Testis (tissue), 2 donors: ENCODE measurements around the gene RHO.

Experiments
- POLR2A ChIP-seq: fragments of 450-650 bp; IDR thresholded peaks from one replicate; pipeline ENCODE4 v1.6.1; 2017; ENCODE audit warnings: antibody characterized with exemption, mild to moderate bottlenecking, moderate library complexity
- TF ChIP-seq, protein P1 (sequence below), 3 experiments: fragments of 450-650 bp in 2 of 3; fragments of 200-600 bp in 1 of 3; sonication (generic) in 1 of 3; IDR thresholded peaks; one replicate each; pipeline ENCODE4 v1.5.1; 2016 to 2019; ENCODE audit warnings: antibody characterized with exemption in 3 of 3, mild to moderate bottlenecking in 2 of 3, moderate library complexity in 1 of 3

DNA sequence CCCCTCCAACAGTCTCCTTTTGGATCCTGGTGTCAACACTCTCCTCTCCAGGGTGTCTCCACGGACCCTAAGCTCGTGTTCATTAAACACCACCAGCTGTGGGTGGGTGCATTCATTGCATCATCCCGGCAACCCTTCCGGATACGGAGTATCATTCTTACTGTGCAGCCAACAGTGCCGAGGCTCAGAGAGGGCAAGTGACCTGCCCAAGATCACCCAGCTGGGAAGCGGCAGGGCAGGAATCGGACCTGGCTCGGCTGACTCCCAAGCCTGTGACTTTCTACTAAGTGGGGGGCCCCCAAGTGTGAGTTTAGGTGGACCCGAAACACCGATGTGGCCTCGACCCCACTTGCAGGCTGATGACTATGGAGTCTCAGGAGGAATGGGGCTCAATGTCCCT, 34.9 kb downstream of the RHO start:
- TF ChIP-seq POLR2A, result no peak
- TF ChIP-seq, protein P1, sequence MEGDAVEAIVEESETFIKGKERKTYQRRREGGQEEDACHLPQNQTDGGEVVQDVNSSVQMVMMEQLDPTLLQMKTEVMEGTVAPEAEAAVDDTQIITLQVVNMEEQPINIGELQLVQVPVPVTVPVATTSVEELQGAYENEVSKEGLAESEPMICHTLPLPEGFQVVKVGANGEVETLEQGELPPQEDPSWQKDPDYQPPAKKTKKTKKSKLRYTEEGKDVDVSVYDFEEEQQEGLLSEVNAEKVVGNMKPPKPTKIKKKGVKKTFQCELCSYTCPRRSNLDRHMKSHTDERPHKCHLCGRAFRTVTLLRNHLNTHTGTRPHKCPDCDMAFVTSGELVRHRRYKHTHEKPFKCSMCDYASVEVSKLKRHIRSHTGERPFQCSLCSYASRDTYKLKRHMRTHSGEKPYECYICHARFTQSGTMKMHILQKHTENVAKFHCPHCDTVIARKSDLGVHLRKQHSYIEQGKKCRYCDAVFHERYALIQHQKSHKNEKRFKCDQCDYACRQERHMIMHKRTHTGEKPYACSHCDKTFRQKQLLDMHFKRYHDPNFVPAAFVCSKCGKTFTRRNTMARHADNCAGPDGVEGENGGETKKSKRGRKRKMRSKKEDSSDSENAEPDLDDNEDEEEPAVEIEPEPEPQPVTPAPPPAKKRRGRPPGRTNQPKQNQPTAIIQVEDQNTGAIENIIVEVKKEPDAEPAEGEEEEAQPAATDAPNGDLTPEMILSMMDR (IDR thresholded peaks at IDR 0.05), result no peak
